ENCODE results near the gene C16orf78. TPM values are rescaled to one million over a fixed set of nuclear protein-coding genes. Genes with fewer than 3 reads are reported as not detected.

C16orf78 gene
- total RNA-seq, 1 experiment from 2014 or later, result not detected

GRCh38 chr16:49337814-49338350, 35.7 kb upstream of the C16orf78 start:
- H3K36me3 ChIP-seq (ENCODE audit: insufficient read depth, low read length, poor library complexity, severe bottlenecking), result no peaks in the 10 kb centered on the region
- POLR2A ChIA-PET (ENCODE audit: low non-redundant PET), result no interaction called here
- no TSS peak for BruUV-seq (replicated peaks)
- TF ChIP-seq EZH2 (IDR thresholded peaks at IDR 0.05; ENCODE audit: borderline replicate concordance, low read depth, low read length, poor library complexity, severe bottlenecking), result no peak
- TF ChIP-seq, protein P1, sequence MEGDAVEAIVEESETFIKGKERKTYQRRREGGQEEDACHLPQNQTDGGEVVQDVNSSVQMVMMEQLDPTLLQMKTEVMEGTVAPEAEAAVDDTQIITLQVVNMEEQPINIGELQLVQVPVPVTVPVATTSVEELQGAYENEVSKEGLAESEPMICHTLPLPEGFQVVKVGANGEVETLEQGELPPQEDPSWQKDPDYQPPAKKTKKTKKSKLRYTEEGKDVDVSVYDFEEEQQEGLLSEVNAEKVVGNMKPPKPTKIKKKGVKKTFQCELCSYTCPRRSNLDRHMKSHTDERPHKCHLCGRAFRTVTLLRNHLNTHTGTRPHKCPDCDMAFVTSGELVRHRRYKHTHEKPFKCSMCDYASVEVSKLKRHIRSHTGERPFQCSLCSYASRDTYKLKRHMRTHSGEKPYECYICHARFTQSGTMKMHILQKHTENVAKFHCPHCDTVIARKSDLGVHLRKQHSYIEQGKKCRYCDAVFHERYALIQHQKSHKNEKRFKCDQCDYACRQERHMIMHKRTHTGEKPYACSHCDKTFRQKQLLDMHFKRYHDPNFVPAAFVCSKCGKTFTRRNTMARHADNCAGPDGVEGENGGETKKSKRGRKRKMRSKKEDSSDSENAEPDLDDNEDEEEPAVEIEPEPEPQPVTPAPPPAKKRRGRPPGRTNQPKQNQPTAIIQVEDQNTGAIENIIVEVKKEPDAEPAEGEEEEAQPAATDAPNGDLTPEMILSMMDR (conservative IDR thresholded peaks at IDR 0.05; ENCODE audit: low read depth, low read length), result no peak
- peaks cover 30% of the 10 kb centered on the region for H3K27me3 ChIP-seq (replicated peaks; ENCODE audit: insufficient read depth, low read depth, low read length, poor library complexity)
- no peak overlapping the region for H3K4me3 ChIP-seq (ENCODE audit: low read depth, low read length, poor library complexity, severe bottlenecking)
- intact Hi-C loops (cut with micrococcal nuclease; ENCODE audit: unreplicated experiment), result no loop called here
- H3K9me3 ChIP-seq (ENCODE audit: low read depth, low read length, poor library complexity, severe bottlenecking), result no peaks in the 10 kb centered on the region
- DNase-seq (ENCODE audit: low spot score), result no peak
- no peaks in the 10 kb centered on the region for H3K4me1 ChIP-seq (ENCODE audit: insufficient read depth, low read length, poor library complexity, severe bottlenecking)
- H3K27ac ChIP-seq (ENCODE audit: low read depth, low read length, poor library complexity, severe bottlenecking), result no peak overlapping the region
- CTCF ChIA-PET, result interaction anchor here (0.6 kb wide), 1 partner anchor 575 kb away, joined by 4 read pairs; no protein-coding TSS in a partner anchor

DNA sequence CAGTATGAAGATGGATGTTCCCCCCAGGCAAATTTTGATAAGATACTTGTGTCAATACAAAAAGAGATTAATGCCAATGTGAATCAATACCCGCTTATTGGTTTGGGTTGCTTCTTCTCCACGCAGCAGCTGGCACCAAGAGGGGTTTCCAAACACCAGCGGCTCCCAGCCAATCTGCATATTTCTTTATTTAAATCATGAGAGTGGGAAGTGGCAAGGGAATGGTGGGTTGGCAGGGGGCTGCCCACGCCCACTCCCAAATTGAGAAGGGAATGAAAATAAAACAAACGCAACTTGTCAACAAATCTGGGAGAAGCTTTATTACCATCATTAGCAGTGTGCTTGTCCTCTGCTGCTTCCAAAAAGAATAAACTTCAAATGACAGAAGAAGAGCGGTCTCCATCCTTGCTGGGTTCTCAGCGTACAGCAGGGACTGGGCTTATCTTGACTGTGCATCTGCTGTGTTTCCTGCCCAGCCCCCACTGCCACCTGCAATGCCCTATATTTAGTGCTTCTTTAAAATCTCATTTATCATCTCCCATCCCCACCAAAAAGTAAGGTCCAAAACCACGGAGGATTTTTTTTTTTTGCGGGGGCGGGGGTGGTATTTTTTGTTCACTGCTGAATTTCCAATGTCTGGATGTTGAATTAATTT, 34.9 kb upstream of the C16orf78 start:
- ChIA-PET CTCF (no interaction called here), POLR2A (ENCODE audit: low non-redundant PET) (no interaction called here)
- BruUV-seq (replicated peaks), result no TSS peak

GRCh38 chr16:49340466-49340865, 33.1 kb upstream of the C16orf78 start:
- no peak for TF ChIP-seq EZH2 (IDR thresholded peaks at IDR 0.05; ENCODE audit: borderline replicate concordance, low read depth, low read length, poor library complexity, severe bottlenecking)
- TF ChIP-seq, protein P1 (conservative IDR thresholded peaks at IDR 0.05; ENCODE audit: low read depth, low read length), result no peak
- no peak overlapping the region for H3K4me3 ChIP-seq (ENCODE audit: low read depth, low read length, poor library complexity, severe bottlenecking)
- H3K9me3 ChIP-seq (ENCODE audit: low read depth, low read length, poor library complexity, severe bottlenecking), result no peaks in the 10 kb centered on the region
- H3K27ac ChIP-seq (ENCODE audit: low read depth, low read length, poor library complexity, severe bottlenecking), result no peak overlapping the region
- peaks cover 34% of the 10 kb centered on the region for H3K27me3 ChIP-seq (replicated peaks; ENCODE audit: insufficient read depth, low read depth, low read length, poor library complexity)
- DNase-seq (ENCODE audit: low spot score), result no peak
- no TSS peak for BruUV-seq (replicated peaks)
- no peaks in the 10 kb centered on the region for H3K36me3 ChIP-seq (ENCODE audit: insufficient read depth, low read length, poor library complexity, severe bottlenecking)
- intact Hi-C loops (cut with micrococcal nuclease; ENCODE audit: unreplicated experiment), result no loop called here
- ChIA-PET POLR2A (ENCODE audit: low non-redundant PET) (no interaction called here), CTCF (no interaction called here)
- no peaks in the 10 kb centered on the region for H3K4me1 ChIP-seq (ENCODE audit: insufficient read depth, low read length, poor library complexity, severe bottlenecking)

More for the DNA sequence above, 34.9 kb upstream of the C16orf78 start:
- H3K27me3 ChIP-seq (replicated peaks; ENCODE audit: insufficient read depth, low read depth, low read length, poor library complexity), result peaks cover 35% of the 10 kb centered on the region
- H3K4me1 ChIP-seq (ENCODE audit: insufficient read depth, low read length, poor library complexity, severe bottlenecking), result no peaks in the 10 kb centered on the region
- no peak for DNase-seq (ENCODE audit: low spot score)
- no peaks in the 10 kb centered on the region for H3K36me3 ChIP-seq (ENCODE audit: insufficient read depth, low read length, poor library complexity, severe bottlenecking)
- H3K4me3 ChIP-seq (ENCODE audit: low read depth, low read length, poor library complexity, severe bottlenecking), result no peak overlapping the region
- no peak overlapping the region for H3K27ac ChIP-seq (ENCODE audit: low read depth, low read length, poor library complexity, severe bottlenecking)
- TF ChIP-seq, protein P1 (conservative IDR thresholded peaks at IDR 0.05; ENCODE audit: low read depth, low read length), result no peak
- no peak for TF ChIP-seq EZH2 (IDR thresholded peaks at IDR 0.05; ENCODE audit: borderline replicate concordance, low read depth, low read length, poor library complexity, severe bottlenecking)
- intact Hi-C loops (cut with micrococcal nuclease; ENCODE audit: unreplicated experiment), result no loop called here
- no peaks in the 10 kb centered on the region for H3K9me3 ChIP-seq (ENCODE audit: low read depth, low read length, poor library complexity, severe bottlenecking)

Measured in A673 (cell line).